Measurements from ENCODE around the gene PLCB1.

GRCh38 chr20:8670893-8671215 lies 538.8 kb downstream of the PLCB1 start:
- TF ChIP-seq, protein P1, sequence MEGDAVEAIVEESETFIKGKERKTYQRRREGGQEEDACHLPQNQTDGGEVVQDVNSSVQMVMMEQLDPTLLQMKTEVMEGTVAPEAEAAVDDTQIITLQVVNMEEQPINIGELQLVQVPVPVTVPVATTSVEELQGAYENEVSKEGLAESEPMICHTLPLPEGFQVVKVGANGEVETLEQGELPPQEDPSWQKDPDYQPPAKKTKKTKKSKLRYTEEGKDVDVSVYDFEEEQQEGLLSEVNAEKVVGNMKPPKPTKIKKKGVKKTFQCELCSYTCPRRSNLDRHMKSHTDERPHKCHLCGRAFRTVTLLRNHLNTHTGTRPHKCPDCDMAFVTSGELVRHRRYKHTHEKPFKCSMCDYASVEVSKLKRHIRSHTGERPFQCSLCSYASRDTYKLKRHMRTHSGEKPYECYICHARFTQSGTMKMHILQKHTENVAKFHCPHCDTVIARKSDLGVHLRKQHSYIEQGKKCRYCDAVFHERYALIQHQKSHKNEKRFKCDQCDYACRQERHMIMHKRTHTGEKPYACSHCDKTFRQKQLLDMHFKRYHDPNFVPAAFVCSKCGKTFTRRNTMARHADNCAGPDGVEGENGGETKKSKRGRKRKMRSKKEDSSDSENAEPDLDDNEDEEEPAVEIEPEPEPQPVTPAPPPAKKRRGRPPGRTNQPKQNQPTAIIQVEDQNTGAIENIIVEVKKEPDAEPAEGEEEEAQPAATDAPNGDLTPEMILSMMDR (IDR thresholded peaks at IDR 0.05; ENCODE audit: low read length), result no peak
- no peak for TF ChIP-seq EZH2 (IDR thresholded peaks at IDR 0.05; ENCODE audit: borderline replicate concordance, low read length)
